Fibroblast of the conjunctiva (primary cell): Measurements from ENCODE around the gene MORN5.

Experiments used
- DNase-seq: peaks from one replicate; pipeline ENCODE4 v3.0.0-alpha.2; 2010; ENCODE audit warnings: low read depth

Gene MORN5

GRCh38 chr9:122216138-122216797, 56.6 kb downstream of the MORN5 start:
- no peak for DNase-seq

GRCh38 chr9:122216798-122217418, 57.2 kb downstream of the MORN5 start:
- DNase-seq = no peak

DNA sequence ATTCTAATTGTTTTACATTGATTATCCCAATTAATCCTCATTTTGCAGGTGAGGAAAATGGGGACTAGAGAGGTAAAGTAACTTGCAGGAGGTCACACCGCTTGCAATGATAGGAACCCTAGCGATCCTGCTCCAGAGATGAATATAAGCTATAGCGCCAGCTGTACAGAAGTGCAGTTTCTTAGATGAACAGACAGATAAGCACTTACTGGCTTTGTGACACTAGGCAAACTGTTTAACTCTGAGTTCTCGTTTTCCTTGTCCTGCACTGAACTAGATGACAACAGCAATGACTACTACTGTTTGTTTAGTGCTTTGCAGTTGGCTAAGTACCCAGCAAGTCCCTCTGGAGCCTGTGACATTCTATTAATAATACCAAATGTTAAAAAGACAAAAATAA, 57.9 kb downstream of the MORN5 start:
- no peak for DNase-seq

- no peak for DNase-seq
Observed at GRCh38 chr9:122218071-122218934, 58.6 kb downstream of the MORN5 start.

DNA sequence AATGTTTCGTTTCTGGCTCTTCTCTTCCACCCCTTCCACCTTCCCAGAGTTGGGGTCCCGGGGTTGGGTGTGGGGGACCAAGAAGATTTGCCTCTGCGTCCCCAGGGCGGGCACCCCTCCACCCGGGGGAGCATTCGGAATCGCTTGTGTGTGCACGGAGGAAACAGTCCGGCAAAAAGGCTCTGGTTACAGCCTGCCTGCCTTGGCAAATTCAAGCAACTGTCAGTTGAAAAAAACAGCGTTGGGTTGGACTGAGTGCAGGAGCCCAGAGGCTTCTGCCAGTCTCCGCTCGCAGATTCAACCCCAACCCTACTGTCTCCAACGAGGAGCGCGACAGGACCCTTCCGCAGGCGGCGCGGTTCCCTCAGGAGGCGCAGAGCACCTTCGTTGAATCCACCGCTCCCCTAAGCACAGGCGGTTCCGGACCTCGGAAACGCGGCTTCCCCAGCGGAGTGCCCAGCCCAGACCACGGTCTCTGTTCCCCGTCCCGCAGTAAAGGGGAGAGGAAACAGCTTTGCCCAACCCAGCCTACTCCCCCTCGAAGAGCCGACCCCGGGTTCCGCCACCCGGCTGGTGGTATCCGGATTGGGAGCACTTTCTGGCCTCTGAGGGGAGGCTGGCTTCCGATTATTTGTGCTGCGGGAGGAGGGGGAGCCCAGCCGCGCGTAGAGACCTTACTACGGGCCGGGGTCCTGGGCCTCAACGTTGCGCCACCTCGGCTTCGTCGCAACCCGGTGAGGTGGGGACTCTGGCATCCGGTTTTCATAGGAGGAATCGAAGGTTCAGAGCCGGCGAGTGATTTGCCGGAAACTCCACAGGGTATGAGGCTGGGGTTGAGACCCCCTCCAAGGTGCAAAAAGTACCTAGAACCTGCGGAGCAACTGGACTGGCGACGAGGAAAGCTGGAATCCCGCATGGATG, 59.5 kb downstream of the MORN5 start:
- no peak for DNase-seq

DNA sequence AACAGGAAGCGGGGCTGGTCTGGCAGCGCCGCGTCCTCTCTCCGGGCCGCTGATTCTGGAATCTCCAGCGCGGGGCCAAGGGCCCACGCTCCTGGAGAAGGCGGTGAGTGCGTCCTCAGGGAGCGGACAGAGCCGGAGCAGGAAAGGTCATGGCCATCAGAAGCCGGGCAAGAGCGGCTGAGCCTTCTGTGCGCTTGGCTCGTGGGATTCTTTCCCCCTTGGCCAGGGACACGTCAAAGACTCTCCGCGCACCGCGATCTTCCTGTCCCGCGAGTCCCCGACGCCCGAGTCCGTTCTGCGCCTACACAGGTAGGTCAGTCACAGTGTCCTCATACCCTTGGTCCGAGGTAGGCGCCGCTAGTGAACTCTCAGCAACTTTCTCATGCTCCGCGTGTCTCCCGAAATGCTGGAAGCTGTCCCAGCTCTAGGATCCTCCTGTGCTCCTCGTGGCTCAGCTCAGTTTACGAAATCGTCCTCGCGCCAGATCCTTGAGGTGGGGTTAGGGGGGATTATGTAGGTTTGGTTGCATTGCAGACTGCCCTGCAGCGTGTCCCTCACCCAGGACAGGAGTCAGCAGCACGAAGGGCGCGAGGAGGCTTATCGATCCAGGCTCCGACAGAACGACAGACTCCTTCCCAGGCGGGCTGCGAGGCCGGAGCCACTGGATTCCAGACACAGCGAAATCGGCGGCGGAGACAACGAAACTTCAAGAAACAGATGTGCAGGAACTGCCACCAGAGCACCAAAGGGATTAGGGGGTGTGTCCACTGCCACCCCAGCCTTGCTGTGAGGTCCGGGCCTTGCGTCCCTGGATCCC, 60.4 kb downstream of the MORN5 start:
- DNase-seq = no peak

GRCh38 chr9:122220673-122221182, 61.0 kb downstream of the MORN5 start:
- DNase-seq = no peak

DNA sequence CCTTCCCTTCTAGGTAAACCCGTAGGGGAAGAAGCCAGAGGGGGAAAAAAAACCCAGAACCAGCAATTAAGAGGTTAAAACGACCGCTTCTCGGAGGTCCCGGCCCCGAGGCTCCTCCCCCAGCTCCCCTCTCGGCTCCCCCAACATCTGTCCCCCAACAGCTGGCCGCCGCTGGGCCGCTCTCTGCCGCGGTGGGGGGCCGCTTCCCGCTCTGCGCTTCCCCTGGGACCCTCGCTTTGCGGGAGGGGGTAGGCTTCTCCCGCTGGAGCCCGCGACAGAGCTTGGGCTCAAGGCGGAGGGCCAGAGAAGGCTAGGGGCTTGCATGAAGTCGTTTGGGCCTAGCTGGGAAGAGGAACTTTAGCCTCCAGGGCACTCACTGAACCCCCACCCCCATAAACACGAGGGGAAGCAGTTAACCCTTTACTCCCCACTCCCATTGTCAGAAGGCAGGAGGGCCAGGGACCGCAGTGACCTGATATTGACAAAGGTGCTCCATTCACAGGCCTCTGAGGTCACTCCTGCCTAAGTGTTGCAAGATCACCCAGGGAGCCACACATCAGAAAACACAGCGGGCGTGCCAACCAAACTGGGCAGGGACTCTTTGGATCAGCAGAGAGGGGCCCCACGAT, 61.6 kb downstream of the MORN5 start:
- no peak for DNase-seq

- no peak for DNase-seq
Observed at GRCh38 chr9:122222791-122223190, 63.1 kb downstream of the MORN5 start.

DNA sequence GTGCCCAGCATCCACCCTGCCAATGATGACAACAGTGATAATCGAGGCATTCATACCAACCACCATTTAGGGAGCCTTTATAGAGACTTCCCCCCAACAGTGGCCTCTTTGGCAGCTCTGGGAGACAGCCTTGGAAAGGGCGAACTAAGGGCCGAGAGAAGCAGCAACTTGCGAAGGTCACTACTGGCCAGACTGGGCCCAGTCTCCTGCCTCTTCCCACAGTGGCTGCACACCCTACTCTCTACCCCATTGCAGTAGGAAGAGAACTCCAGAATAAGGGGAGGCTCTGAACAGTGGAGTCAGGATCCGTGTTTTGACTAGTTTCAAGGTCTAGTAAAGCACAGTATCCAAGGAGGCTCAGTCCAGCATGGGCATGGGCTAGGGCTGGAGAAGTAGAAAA, 63.7 kb downstream of the MORN5 start:
- DNase-seq = no peak

GRCh38 chr9:122225312-122226141, 65.8 kb downstream of the MORN5 start:
- no peak for DNase-seq

- DNase-seq = no peak
Observed at GRCh38 chr9:122226142-122226757, 66.5 kb downstream of the MORN5 start.

DNA sequence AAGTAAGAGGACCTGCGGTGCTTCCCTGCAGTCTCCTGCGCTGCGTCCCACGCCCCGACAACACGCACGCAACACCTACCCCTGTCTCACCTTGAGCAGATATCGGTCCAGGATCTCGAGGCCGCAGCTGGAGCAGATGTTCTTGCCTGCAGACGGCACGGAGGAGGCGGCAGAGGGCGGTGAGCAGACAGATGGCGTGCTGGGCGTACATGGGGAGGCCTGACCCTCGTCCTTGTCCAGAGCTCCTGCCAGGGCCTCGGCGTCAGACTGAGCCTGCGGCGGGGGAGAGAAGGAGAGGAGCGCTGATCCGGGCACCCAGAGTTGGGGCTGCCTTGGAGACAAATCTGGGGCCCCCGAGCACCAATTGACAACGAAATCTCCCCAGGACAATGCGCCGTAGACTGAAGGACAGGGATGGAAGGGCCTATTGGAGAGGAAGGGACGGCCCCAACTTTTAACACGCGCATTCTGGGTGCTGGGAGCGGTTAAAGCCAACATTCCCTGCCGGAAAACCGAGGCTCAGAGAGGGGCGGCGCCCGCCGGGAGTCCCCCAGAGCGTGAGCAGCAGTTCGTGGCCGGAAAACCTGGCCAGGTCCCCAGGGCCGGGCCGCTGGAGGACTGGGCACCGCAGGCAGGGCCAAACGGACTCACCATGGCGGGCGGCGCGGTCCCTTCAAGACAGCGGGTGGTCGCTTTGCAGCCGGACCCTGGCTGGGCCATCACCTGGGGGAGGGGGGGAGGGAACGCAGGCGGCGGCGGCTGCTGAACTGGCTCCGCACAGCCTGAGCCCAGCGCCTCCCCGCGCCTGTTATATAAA, 67.3 kb downstream of the MORN5 start:
- DNase-seq = no peak

GRCh38 chr9:122227575-122227900, 67.8 kb downstream of the MORN5 start:
- DNase-seq = no peak

- DNase-seq = no peak
Observed at GRCh38 chr9:122228191-122228567, 68.5 kb downstream of the MORN5 start.

GRCh38 chr9:122228568-122229484, 69.1 kb downstream of the MORN5 start, which contains the start of gene LHX6:
Gene LHX6, minus strand, starts transcription at chr9:122228957. Its CDS starts 217 bp downstream, at chr9:122228740.
- DNase-seq = no peak

GRCh38 chr9:122229485-122229837, 69.8 kb downstream of the MORN5 start:
- no peak for DNase-seq
